A673 (cell line): ENCODE measurements around the gene HBP1. TPM values are rescaled to one million over a fixed set of nuclear protein-coding genes. Genes with fewer than 3 reads are reported as not detected.

Source experiments
- BruUV-seq: library from RNA; stranded (reverse); fragments of 400-500 nt; replicated peaks from 2 replicates; lab custom pipeline; 2021; lab: Mats Ljungman, UMichigan
- CTCF ChIA-PET: fragments of 300-600 bp; sonication (Branson Sonifier 250); formaldehyde crosslinking; loops from one replicate; lab custom pipeline; 2022; ENCODE audit warnings: antibody characterized with exemption; lab: Charles Lee
- POLR2A ChIA-PET: fragments of 300-600 bp; sonication (Branson Sonifier 250); formaldehyde crosslinking; loops from one replicate; lab custom pipeline; 2022; ENCODE audit warnings: antibody characterized with exemption; ENCODE audit not compliant: low non-redundant PET; lab: Charles Lee
- DNase-seq: peaks from one replicate; pipeline ENCODE4 v3.0.0-alpha.2; 2015; ENCODE audit warnings: low spot score
- H3K27ac ChIP-seq: fragments of 200-600 bp; sonication (generic); 2 replicates; pipeline ENCODE4 v1.5.1; 2016; ENCODE audit warnings: mixed run types, low read depth, mild to moderate bottlenecking, mixed read lengths, antibody characterized with exemption, low read length; ENCODE audit not compliant: poor library complexity, severe bottlenecking
- H3K27me3 ChIP-seq: fragments of 200-600 bp; sonication (generic); replicated peaks from 2 replicates; pipeline ENCODE4 v1.6.1; 2017; ENCODE audit warnings: mixed run types, low read depth, mild to moderate bottlenecking, mixed read lengths, antibody characterized with exemption, low read length; ENCODE audit not compliant: insufficient read depth, poor library complexity
- H3K36me3 ChIP-seq: fragments of 200-600 bp; sonication (generic); 2 replicates; pipeline ENCODE4 v1.6.1; 2016; ENCODE audit warnings: mixed run types, mild to moderate bottlenecking, mixed read lengths, antibody characterized with exemption, low read length; ENCODE audit not compliant: insufficient read depth, poor library complexity, severe bottlenecking
- H3K4me1 ChIP-seq: fragments of 200-600 bp; sonication (generic); 2 replicates; pipeline ENCODE4 v1.6.1; 2017; ENCODE audit warnings: mixed run types, mild to moderate bottlenecking, mixed read lengths, antibody characterized with exemption, low read length; ENCODE audit not compliant: insufficient read depth, poor library complexity, severe bottlenecking
- H3K4me3 ChIP-seq: fragments of 200-600 bp; sonication (generic); 2 replicates; pipeline ENCODE4 v1.5.1; 2016; ENCODE audit warnings: low read depth, mixed run types, mild to moderate bottlenecking, mixed read lengths, low read length; ENCODE audit not compliant: poor library complexity, severe bottlenecking
- H3K9me3 ChIP-seq: fragments of 200-600 bp; sonication (generic); 2 replicates; pipeline ENCODE4 v1.6.1; 2016; ENCODE audit warnings: mixed run types, low read depth, mild to moderate bottlenecking, mixed read lengths, antibody characterized with exemption, low read length; ENCODE audit not compliant: poor library complexity, severe bottlenecking
- EZH2 ChIP-seq: fragments of 200-600 bp; sonication (generic); IDR thresholded peaks from 2 replicates; pipeline ENCODE4 v1.6.1; 2017; ENCODE audit warnings: borderline replicate concordance, low read depth, mild to moderate bottlenecking, mixed read lengths, antibody characterized with exemption, low read length; ENCODE audit not compliant: poor library complexity, severe bottlenecking
- intact Hi-C: fragments of 100-400 bp; cut with micrococcal nuclease; formaldehyde crosslinking; loops from one replicate; pipeline ENCODE4 v1.10.0; 2022; ENCODE audit not compliant: unreplicated experiment
- total RNA-seq: library from RNA; stranded (reverse); gene quantifications from 2 replicates; pipeline ENCODE4 v1.2.3, GENCODE V29; 2021
- TF ChIP-seq, protein P1 (sequence below): fragments of 300-800, 200-600 bp; sonication (generic); conservative IDR thresholded peaks from 2 replicates; pipeline ENCODE4 v1.5.1; 2017; ENCODE audit warnings: low read depth, mild to moderate bottlenecking, antibody characterized with exemption, low read length, moderate library complexity, mixed read lengths

The HBP1 gene
- total RNA-seq, 1 experiment from 2014 or later, result 11.7 TPM

DNA sequence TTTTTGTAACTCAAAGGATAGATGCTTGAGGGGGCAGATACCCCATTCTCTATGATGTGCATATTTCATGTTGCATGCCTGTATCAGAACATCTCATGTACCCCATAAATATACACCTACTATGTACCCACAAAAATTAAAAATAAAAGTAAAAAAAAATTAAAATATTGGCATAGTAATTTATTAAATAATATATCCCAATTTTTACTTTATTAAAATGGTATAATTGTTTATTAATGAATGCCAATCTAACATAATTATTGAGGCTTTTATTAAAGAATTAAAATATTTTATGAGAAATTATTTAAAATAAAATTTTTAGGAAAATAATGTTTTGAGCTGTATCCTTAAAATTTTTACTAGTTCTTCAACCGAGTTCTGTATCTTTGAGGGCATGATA, 18.9 kb upstream of the HBP1 start:
- BruUV-seq, result no TSS peak
- Histone ChIP-seq H3K4me1 (no peaks in the 10 kb centered on the region), H3K36me3 (no peaks in the 10 kb centered on the region), H3K27me3 (no peaks in the 10 kb centered on the region), H3K4me3 (no peak overlapping the region), H3K9me3 (no peaks in the 10 kb centered on the region), H3K27ac (no peak overlapping the region)
- TF ChIP-seq, protein P1, sequence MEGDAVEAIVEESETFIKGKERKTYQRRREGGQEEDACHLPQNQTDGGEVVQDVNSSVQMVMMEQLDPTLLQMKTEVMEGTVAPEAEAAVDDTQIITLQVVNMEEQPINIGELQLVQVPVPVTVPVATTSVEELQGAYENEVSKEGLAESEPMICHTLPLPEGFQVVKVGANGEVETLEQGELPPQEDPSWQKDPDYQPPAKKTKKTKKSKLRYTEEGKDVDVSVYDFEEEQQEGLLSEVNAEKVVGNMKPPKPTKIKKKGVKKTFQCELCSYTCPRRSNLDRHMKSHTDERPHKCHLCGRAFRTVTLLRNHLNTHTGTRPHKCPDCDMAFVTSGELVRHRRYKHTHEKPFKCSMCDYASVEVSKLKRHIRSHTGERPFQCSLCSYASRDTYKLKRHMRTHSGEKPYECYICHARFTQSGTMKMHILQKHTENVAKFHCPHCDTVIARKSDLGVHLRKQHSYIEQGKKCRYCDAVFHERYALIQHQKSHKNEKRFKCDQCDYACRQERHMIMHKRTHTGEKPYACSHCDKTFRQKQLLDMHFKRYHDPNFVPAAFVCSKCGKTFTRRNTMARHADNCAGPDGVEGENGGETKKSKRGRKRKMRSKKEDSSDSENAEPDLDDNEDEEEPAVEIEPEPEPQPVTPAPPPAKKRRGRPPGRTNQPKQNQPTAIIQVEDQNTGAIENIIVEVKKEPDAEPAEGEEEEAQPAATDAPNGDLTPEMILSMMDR, result no peak
- no peak for TF ChIP-seq EZH2
- ChIA-PET POLR2A (no interaction called here), CTCF (interaction anchor here (0.9 to 1.7 kb wide), 3 partner anchors 19 to 725 kb away, joined by 3 to 17 read pairs (median 3); partner anchors contain the start of gene HBP1)
- DNase-seq, result no peak
- intact Hi-C loops, result loop anchor here (1.0 to 10.0 kb wide), 3 partner anchors 204 to 725 kb away; no protein-coding TSS in a partner anchor

DNA sequence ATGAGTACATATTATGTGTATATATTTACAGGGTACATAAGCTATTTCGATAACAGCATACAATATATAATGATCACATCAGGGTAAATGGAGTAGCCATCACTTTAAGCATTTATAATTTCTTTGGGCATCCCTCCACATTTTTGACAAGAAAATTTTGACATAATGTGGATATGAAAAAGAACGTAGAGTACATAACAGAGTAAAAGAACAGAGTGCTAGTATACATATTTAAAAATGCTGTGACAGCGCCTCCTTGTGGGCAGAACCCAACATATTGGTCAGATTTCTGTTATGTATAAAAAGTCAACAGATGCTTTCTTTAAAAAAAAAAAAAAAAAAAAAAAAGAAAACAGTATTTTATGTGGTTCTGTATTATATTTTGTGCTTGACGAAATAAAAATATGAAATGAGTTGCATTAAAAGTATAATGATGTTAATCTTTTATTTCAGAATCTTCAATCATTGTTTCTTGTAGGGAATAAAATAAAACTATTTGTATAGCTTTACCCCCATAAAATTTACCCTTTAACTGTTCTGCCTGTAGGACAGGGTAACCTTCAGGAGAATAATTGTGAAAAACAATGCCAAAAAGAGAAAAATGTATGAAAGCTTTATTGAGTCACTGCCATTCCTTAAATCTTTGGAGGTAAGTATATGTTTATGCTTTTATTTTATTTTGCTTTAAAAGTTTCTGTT, 18.3 kb upstream of the HBP1 start:
- ChIA-PET POLR2A (no interaction called here), CTCF (interaction anchor here (0.9 to 1.7 kb wide), 3 partner anchors 18 to 724 kb away, joined by 3 to 17 read pairs (median 3); partner anchors contain the start of gene HBP1)
- no peaks in the 10 kb centered on the region for H3K36me3 ChIP-seq
- no TSS peak for BruUV-seq
- H3K27ac ChIP-seq, result no peak overlapping the region
- H3K27me3 ChIP-seq, result no peaks in the 10 kb centered on the region
- H3K9me3 ChIP-seq, result no peaks in the 10 kb centered on the region
- intact Hi-C loops, result loop anchor here (1.0 kb wide), 2 partner anchors 204 to 357 kb away; no protein-coding TSS in a partner anchor
- TF ChIP-seq, protein P1, result peak; percentile 73
- TF ChIP-seq EZH2, result no peak
- H3K4me1 ChIP-seq, result no peaks in the 10 kb centered on the region
- H3K4me3 ChIP-seq, result no peak overlapping the region
- peak; percentile 67 for DNase-seq

DNA sequence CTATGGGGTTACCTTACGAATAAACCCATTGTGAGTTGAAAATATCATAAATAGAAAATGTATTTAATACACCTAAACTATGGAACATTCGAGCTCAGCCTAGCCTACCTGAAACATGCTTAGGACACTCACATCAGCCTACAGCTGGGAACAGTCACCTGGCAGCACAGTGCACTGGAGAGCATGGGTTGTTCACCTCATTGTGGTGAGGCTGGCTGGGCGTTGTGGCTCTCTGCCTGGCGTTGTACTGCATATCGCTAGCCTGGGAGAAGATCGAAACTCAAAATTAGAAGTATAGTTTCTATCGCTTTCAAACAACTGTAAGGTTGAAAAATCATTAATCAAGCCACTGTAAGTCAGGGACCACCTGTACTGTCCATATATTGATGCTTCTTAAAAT, 17.3 kb upstream of the HBP1 start:
- TF ChIP-seq EZH2, result no peak
- TF ChIP-seq, protein P1, result no peak
- intact Hi-C loops, result no loop called here
- H3K4me1 ChIP-seq, result no peaks in the 10 kb centered on the region
- POLR2A ChIA-PET, result no interaction called here
- H3K27ac ChIP-seq, result no peak overlapping the region
- CTCF ChIA-PET, result interaction anchor here (0.7 to 0.9 kb wide), 2 partner anchors 204 to 358 kb away, joined by 3 to 4 read pairs; no protein-coding TSS in a partner anchor
- H3K9me3 ChIP-seq, result no peaks in the 10 kb centered on the region
- H3K27me3 ChIP-seq, result no peaks in the 10 kb centered on the region
- no peaks in the 10 kb centered on the region for H3K36me3 ChIP-seq
- BruUV-seq, result no TSS peak
- DNase-seq, result no peak
- no peak overlapping the region for H3K4me3 ChIP-seq
